OCI-LY7 (cell line): ENCODE data around the gene MRPS33. TPM values are rescaled to one million over a fixed set of nuclear protein-coding genes. Genes with fewer than 3 reads are reported as not detected.

ENCODE experiments used
- Bru-seq: library from RNA; stranded (reverse); fragments of 400-500 nt; gene quantifications from one replicate; lab custom pipeline; 2021; lab: Mats Ljungman, UMichigan
- BruChase-seq, 2 experiments: library from RNA; stranded (reverse); fragments of 400-500 nt; gene quantifications; one replicate each; lab custom pipeline; 2021; lab: Mats Ljungman, UMichigan
- BruUV-seq: library from RNA; stranded (reverse); fragments of 400-500 nt; replicated peaks from 2 replicates; lab custom pipeline; 2021; lab: Mats Ljungman, UMichigan
- CTCF ChIA-PET: fragments of 300-600 bp; sonication (Branson Sonifier 250); formaldehyde crosslinking; loops from one replicate; lab custom pipeline; 2022; ENCODE audit warnings: antibody characterized with exemption; ENCODE audit not compliant: unreplicated experiment; lab: Charles Lee
- POLR2A ChIA-PET: fragments of 300-600 bp; sonication (Branson Sonifier 250); formaldehyde crosslinking; loops from one replicate; lab custom pipeline; 2022; ENCODE audit warnings: antibody characterized with exemption; lab: Charles Lee
- DNase-seq: peaks from one replicate; pipeline ENCODE4 v3.0.0-alpha.2; 2015; ENCODE audit warnings: low spot score
- H2AFZ ChIP-seq: fragments of 200-600 bp; sonication (generic), shearing (Covaris generic); 2 replicates; pipeline ENCODE4 v1.6.1; 2014; ENCODE audit warnings: mild to moderate bottlenecking, antibody characterized with exemption, low read length, moderate library complexity
- H3K27ac ChIP-seq: fragments of 200-600 bp; sonication (generic); 2 replicates; pipeline ENCODE4 v1.5.1; 2014; ENCODE audit warnings: mixed run types, low read depth, mild to moderate bottlenecking, moderate library complexity, low read length, inconsistent platforms; ENCODE audit not compliant: poor library complexity, severe bottlenecking
- H3K36me3 ChIP-seq: fragments of 200-600 bp; sonication (generic); 2 replicates; pipeline ENCODE4 v1.6.1; 2014; ENCODE audit warnings: mild to moderate bottlenecking, antibody characterized with exemption, low read length, moderate library complexity, mixed read lengths; ENCODE audit not compliant: insufficient read depth
- H3K4me1 ChIP-seq: fragments of 200-600 bp; sonication (generic); 2 replicates; pipeline ENCODE4 v1.5.1; 2014; ENCODE audit warnings: mild to moderate bottlenecking, low read length; ENCODE audit not compliant: insufficient read depth, poor library complexity, severe bottlenecking
- H3K4me2 ChIP-seq: fragments of 200-600 bp; sonication (generic); 2 replicates; pipeline ENCODE4 v1.6.1; 2014; ENCODE audit warnings: mild to moderate bottlenecking, low read length
- H3K4me3 ChIP-seq: fragments of 200-600 bp; sonication (generic); 2 replicates; pipeline ENCODE4 v1.5.1; 2014; ENCODE audit warnings: mild to moderate bottlenecking, low read depth, low read length; ENCODE audit not compliant: poor library complexity, severe bottlenecking
- H3K79me2 ChIP-seq: fragments of 200-600 bp; sonication (generic); 2 replicates; pipeline ENCODE4 v1.6.1; 2016; ENCODE audit warnings: low read depth, mild to moderate bottlenecking, low read length, moderate library complexity, mixed read lengths; ENCODE audit not compliant: insufficient read depth
- H3K9me2 ChIP-seq: fragments of 200-600 bp; sonication (generic); 2 replicates; pipeline ENCODE4 v1.6.1; 2016; ENCODE audit warnings: mild to moderate bottlenecking, low read length, mixed read lengths; ENCODE audit not compliant: insufficient read depth
- H3K9me3 ChIP-seq: fragments of 200-600 bp; sonication (generic); 2 replicates; pipeline ENCODE4 v1.6.1; 2014; ENCODE audit warnings: mild to moderate bottlenecking, mixed run types, low read length, mixed read lengths
- H4K20me1 ChIP-seq: fragments of 200-600 bp; sonication (generic); 2 replicates; pipeline ENCODE4 v1.6.1; 2014; ENCODE audit warnings: mild to moderate bottlenecking, antibody characterized with exemption, low read length, moderate library complexity, mixed read lengths; ENCODE audit not compliant: insufficient read depth
- EZH2phosphoT487 ChIP-seq: fragments of 200-600 bp; sonication (generic); IDR thresholded peaks from 2 replicates; pipeline ENCODE4 v1.6.1; 2018; ENCODE audit warnings: low read depth, borderline replicate concordance, mild to moderate bottlenecking, mixed run types, antibody characterized with exemption, low read length, moderate library complexity, mixed read lengths
- intact Hi-C: fragments of 100-400 bp; cut with micrococcal nuclease; formaldehyde crosslinking; loops from one replicate; pipeline ENCODE4 v1.10.0; 2022; ENCODE audit not compliant: unreplicated experiment
- long read RNA-seq: library from polyadenylated mRNA; stranded (forward); transcript quantifications from one replicate; pipeline ENCODE4 v2.0.0, GENCODE V29; 2022
- total RNA-seq, 2 experiments: library from RNA; depleted of rRNA in 1 of 2; stranded (reverse); fragments of >200 nt in 1 of 2; shearing (Covaris generic) in 1 of 2; gene quantifications; 2 replicates each; pipeline ENCODE4 v1.2.3, GENCODE V29; 2014 to 2022
- TF ChIP-seq, protein P1 (sequence below): fragments of 200-600 bp; sonication (generic); conservative IDR thresholded peaks from 2 replicates; pipeline ENCODE4 v1.5.1; 2014; ENCODE audit warnings: mild to moderate bottlenecking, antibody characterized with exemption, low read length, moderate library complexity, mixed read lengths

MRPS33 gene
- 21.1 and 42.0 TPM in 2 replicates for total RNA-seq (2014; rRNA removed; shearing (Covaris generic))
- total RNA-seq (2022): 71.9 and 78.2 TPM in 2 replicates
- Bru-seq, nascent RNA: percentile 75 among the genes with signal in this experiment
- percentile 69 among the genes with signal in this experiment for BruChase-seq, experiment 1, labeled RNA remaining after a 6-hour chase
- percentile 64 among the genes with signal in this experiment for BruChase-seq, experiment 2, labeled RNA remaining after a 2-hour chase
- long read RNA-seq, full-length matches to known transcripts: 52 of 59 reads
- long read RNA-seq, partial matches to known transcripts: 2 of 59 reads
- long read RNA-seq, other reads (novel, unspliced or antisense): 5 of 59 reads

DNA sequence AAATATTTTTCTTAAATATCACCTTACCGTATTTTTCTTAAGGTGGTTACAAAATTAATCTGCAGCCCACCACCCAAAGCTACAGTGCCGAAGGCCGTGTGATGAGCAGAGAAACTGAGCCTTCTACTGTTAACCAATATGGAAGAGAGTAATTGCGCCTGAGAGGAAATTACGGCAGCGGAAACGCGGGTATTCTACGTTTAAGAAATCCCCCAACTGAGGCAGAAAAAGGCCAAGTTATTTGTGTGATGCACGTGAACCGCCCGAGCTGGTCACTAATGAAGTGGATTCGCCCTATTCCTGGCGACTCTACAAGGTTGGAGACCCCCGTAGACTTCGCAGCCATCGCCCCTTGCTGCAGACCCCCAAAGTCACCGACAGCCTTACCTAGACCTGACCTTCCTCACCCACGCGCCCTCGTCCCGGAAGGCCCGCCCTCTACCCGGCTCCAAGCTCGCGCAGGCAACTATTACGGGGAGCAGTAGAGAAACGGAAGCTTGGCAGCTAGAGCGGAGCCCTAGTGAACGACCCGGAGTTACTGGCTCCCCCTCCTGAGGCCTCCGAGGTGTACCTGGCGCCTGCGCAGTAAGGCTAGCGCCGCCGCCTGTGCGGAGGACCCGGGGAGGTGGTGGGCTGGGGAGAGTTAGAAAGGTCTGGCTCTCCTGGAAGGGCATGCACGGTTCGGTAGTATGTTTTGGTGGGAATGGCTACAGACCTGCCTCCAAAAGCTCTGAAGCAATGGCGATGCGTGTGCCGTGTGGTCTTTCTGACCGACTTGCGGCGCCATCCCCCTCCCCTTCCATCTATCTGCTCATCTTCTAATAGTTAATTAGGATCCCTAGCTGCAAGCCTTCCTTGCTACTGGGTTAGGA lies at the start of gene MRPS33:
Gene MRPS33, minus strand, starts transcription at position 429 of the 872 bp plus-strand sequence. CDS start 4,319 bp downstream, outside the sequence.
- Histone ChIP-seq H3K79me2 (peaks cover 11% of the 10 kb centered on the region; the same call in 1 of the 2 replicates), H3K4me3 (peak within 1 kb of the TSS; percentile 87), H3K9me2 (no peaks in the 10 kb centered on the region), H3K36me3 (peaks cover 10% of the 10 kb centered on the region), H3K4me2 (peak within 1 kb of the TSS; percentile 99), H2AFZ (peak within 1 kb of the TSS; percentile 96), H3K9me3 (no peaks in the 10 kb centered on the region), H3K27ac (peak within 1 kb of the TSS; percentile 69), H4K20me1 (peaks cover 6% of the 10 kb centered on the region; the same call in 1 of the 2 replicates), H3K4me1 (peaks cover 20% of the 10 kb centered on the region)
- CTCF ChIA-PET: interaction anchor here (0.6 to 1.1 kb wide), 4 partner anchors 11 to 340 kb away, joined by 3 to 5 read pairs (median 4); no protein-coding TSS in a partner anchor
- POLR2A ChIA-PET: interaction anchor here (0.5 to 2.0 kb wide), 15 partner anchors 10 to 559 kb away, joined by 3 to 9 read pairs (median 4); partner anchors contain the start of gene AGK
- intact Hi-C loops: loop anchor here (1.0 to 10.0 kb wide), 8 partner anchors 90 to 840 kb away; partner anchors contain the start of genes BRAF, KDM7A, MKRN1 and NDUFB2
- DNase-seq: peak; percentile 97
- TF ChIP-seq, protein P1, sequence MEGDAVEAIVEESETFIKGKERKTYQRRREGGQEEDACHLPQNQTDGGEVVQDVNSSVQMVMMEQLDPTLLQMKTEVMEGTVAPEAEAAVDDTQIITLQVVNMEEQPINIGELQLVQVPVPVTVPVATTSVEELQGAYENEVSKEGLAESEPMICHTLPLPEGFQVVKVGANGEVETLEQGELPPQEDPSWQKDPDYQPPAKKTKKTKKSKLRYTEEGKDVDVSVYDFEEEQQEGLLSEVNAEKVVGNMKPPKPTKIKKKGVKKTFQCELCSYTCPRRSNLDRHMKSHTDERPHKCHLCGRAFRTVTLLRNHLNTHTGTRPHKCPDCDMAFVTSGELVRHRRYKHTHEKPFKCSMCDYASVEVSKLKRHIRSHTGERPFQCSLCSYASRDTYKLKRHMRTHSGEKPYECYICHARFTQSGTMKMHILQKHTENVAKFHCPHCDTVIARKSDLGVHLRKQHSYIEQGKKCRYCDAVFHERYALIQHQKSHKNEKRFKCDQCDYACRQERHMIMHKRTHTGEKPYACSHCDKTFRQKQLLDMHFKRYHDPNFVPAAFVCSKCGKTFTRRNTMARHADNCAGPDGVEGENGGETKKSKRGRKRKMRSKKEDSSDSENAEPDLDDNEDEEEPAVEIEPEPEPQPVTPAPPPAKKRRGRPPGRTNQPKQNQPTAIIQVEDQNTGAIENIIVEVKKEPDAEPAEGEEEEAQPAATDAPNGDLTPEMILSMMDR: peak; percentile 85
- TF ChIP-seq EZH2phosphoT487: no peak
- BruUV-seq: TSS peak; percentile 89

DNA sequence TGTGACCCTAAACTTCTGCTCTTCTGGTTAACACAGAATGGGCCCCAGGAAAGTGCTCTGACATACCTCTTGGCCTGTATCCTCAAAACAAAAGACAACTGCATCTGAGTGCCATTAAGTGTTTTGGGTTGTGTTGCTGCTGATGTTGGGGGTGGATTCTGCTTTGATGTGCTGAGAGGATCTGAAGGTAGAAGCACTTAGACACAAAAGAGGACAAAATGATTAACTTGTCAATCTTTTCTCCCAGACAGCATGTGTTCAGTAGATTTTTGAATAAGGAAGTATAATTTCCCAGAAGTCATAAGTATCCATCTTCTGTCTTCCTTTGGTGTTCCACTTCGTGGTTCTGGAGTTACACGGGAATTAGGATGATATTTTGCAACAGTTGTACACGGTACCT lies 43.0 kb upstream of the MRPS33 start:
- no peaks in the 10 kb centered on the region for H4K20me1 ChIP-seq
- no peak for DNase-seq
- H3K4me2 ChIP-seq: no peak overlapping the region
- no peak overlapping the region for H3K4me3 ChIP-seq
- ChIA-PET CTCF (no interaction called here), POLR2A (no interaction called here)
- no peaks in the 10 kb centered on the region for H3K9me3 ChIP-seq
- no peak for TF ChIP-seq EZH2phosphoT487
- TF ChIP-seq, protein P1: no peak
- H3K9me2 ChIP-seq: no peaks in the 10 kb centered on the region
- H3K79me2 ChIP-seq: no peaks in the 10 kb centered on the region
- H3K36me3 ChIP-seq: no peaks in the 10 kb centered on the region
- H3K27ac ChIP-seq: no peak overlapping the region
- intact Hi-C loops: no loop called here
- no peak overlapping the region for H2AFZ ChIP-seq
- BruUV-seq: no TSS peak
- no peaks in the 10 kb centered on the region for H3K4me1 ChIP-seq
